Endothelial cell (in vitro differentiated cells): Measurements from ENCODE around the gene HYOU1. TPM values are rescaled to one million over a fixed set of nuclear protein-coding genes. Genes with fewer than 3 reads are reported as not detected.
A peak's percentile ranks its signal among the peaks of the same experiment; 100 is the strongest.
"Not testable (repeated sequence)": the region's sequence is repeated elsewhere in the genome, so short reads cannot be mapped to it uniquely, and the experiment has no call there.

Source experiments
- DNase-seq: peaks from one replicate; pipeline ENCODE4 v3.0.0; 2021; ENCODE audit warnings: low spot score
- H3K27ac Mint-ChIP-seq: one replicate; pipeline ENCODE4 v1.8.0; 2021; ENCODE audit warnings: mixed read lengths, inconsistent platforms; ENCODE audit not compliant: unreplicated experiment
- H3K27me3 Mint-ChIP-seq: one replicate; pipeline ENCODE4 v1.8.0; 2021; ENCODE audit warnings: mild to moderate bottlenecking, moderate library complexity, mixed read lengths, inconsistent platforms; ENCODE audit not compliant: unreplicated experiment
- H3K36me3 Mint-ChIP-seq: one replicate; pipeline ENCODE4 v1.8.0; 2021; ENCODE audit warnings: mild to moderate bottlenecking, low read depth, mixed read lengths, inconsistent platforms; ENCODE audit not compliant: unreplicated experiment
- H3K4me1 Mint-ChIP-seq: one replicate; pipeline ENCODE4 v1.8.0; 2021; ENCODE audit warnings: mild to moderate bottlenecking, mixed read lengths, inconsistent platforms; ENCODE audit not compliant: unreplicated experiment
- H3K4me3 Mint-ChIP-seq: one replicate; pipeline ENCODE4 v1.8.0; 2021; ENCODE audit warnings: mild to moderate bottlenecking, mixed read lengths, inconsistent platforms; ENCODE audit not compliant: unreplicated experiment
- H3K9me3 Mint-ChIP-seq: one replicate; pipeline ENCODE4 v1.8.0; 2021; ENCODE audit warnings: mixed read lengths, inconsistent platforms; ENCODE audit not compliant: unreplicated experiment
- CTCF ChIP-seq: fragments of 200-600 bp; sonication (generic); IDR thresholded peaks from one replicate; pipeline ENCODE4 v1.5.0; 2021; ENCODE audit warnings: antibody characterized with exemption; ENCODE audit not compliant: unreplicated experiment
- total RNA-seq: library from RNA; stranded (reverse); fragmentation: NEBNext Ultra II Directional; extraction: Animal tissue kit (Norgen Biotek cat#: 25700); gene quantifications from one replicate; pipeline ENCODE4 v1.2.1, GENCODE V29; 2021; ENCODE audit not compliant: unreplicated experiment

HYOU1 gene
- total RNA-seq, 1 donor from 2014 or later, result 243 TPM

DNA sequence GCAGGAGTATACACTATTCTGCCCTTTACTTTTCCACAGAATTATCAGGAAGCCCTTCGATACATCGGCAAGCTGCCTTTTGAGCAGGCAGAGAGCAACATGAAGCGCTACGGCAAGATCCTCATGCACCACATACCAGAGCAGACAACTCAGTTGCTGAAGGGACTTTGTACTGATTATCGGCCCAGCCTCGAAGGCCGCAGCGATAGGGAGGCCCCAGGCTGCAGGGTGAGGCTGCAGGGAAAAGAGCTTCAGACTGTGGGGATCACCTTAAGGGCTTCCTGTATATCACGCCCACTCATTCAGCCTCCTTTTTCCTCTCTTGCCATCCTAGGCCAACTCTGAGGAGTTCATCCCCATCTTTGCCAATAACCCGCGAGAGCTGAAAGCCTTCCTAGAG, 20.8 kb upstream of the HYOU1 start:
- Mint-ChIP-seq H3K4me3 (peak overlapping the region; percentile 65), H3K27me3 (peaks cover 5% of the 10 kb centered on the region), H3K27ac (no peak overlapping the region), H3K4me1 (no peaks in the 10 kb centered on the region), H3K9me3 (no peaks in the 10 kb centered on the region), H3K36me3 (peaks cover 61% of the 10 kb centered on the region)
- DNase-seq, result no peak
- TF ChIP-seq CTCF, result no peak

- H3K36me3 Mint-ChIP-seq, result peaks cover 8% of the 10 kb centered on the region
- H3K4me1 Mint-ChIP-seq, result peaks cover 14% of the 10 kb centered on the region
- peak within 1 kb of the TSS; percentile 99 for H3K4me3 Mint-ChIP-seq
- peak; percentile 95 for DNase-seq
- H3K27ac Mint-ChIP-seq, result peak within 1 kb of the TSS; percentile 92
- no peak for TF ChIP-seq CTCF
- peaks cover 7% of the 10 kb centered on the region for H3K27me3 Mint-ChIP-seq
- H3K9me3 Mint-ChIP-seq, result no peaks in the 10 kb centered on the region
These were observed 10.6 kb upstream of the HYOU1 start, which contains the start of gene VPS11 for GRCh38 chr11:119067371-119068222. TSS of gene VPS11 (plus strand) at chr11:119067818. CDS start at chr11:119067824, 6 bp downstream.

DNA sequence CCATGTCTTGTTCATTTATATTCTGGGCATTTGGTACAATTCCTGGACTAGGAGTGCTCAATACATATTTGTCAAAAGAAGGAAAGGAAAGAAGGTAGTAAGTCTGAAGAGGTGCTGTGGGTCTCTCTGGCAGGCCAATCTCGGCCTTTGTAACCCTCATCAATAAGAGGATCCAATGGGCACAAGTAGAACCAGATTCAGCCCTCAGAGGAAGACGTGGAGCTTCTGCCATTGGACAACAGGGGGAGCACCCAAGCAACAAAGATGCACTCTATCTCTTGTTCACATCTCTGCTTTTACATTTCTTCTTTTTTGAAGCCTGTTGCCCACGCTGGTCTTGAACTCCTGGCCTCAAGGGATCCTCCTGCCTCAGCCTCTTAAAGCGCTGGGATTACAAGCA, 8.4 kb upstream of the HYOU1 start:
- Mint-ChIP-seq H3K4me3 (no peak overlapping the region), H3K4me1 (peaks cover 14% of the 10 kb centered on the region), H3K27me3 (peaks cover 7% of the 10 kb centered on the region), H3K36me3 (peaks cover 5% of the 10 kb centered on the region), H3K27ac (no peak overlapping the region), H3K9me3 (no peaks in the 10 kb centered on the region)
- DNase-seq, result no peak
- no peak for TF ChIP-seq CTCF

DNA sequence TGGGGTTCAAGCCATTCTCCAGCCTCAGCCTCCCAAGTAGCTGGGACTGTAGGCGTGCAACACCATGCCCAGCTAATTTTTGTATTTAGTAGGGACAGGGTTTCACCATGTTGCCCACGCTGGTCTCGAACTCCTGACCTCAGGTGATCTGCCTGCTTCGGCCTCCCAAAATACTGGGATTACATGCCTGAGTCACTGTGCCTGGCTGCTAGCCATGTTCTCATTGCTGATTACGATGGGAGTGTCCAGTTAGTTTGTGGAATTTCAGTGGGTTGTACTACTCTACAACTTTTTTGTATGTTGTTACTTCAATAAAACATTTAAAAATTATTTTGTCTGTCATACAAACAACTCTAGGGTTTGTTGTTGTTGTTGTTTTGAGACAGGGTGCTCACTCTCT, 5.8 kb upstream of the HYOU1 start:
- H3K4me1 Mint-ChIP-seq, result peaks cover 18% of the 10 kb centered on the region
- no peak for TF ChIP-seq CTCF
- DNase-seq, result no peak
- no peaks in the 10 kb centered on the region for H3K9me3 Mint-ChIP-seq
- no peak overlapping the region for H3K27ac Mint-ChIP-seq
- H3K27me3 Mint-ChIP-seq, result peaks cover 8% of the 10 kb centered on the region
- no peak overlapping the region for H3K4me3 Mint-ChIP-seq
- H3K36me3 Mint-ChIP-seq, result peaks cover 3% of the 10 kb centered on the region

DNA sequence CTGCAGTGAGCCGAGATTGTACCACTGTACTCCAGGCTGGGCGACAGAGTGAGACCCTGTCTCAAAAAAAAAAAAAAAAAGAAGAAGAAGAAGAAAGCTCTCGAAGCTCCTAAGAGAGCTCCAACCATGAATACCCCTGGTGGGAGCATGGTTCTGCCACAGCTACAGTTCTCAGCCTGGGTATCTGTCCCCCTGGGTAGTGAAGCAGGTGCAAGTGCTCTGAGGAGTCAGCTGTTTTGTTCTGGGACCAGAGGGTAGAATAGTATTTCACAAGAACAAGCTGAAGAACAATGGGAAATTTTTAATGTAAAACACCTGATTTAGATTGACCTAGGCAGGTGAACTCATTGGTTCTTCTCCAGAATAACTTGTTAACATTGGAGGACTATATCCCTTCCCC, 4.3 kb upstream of the HYOU1 start:
- H3K36me3 Mint-ChIP-seq, result peaks cover 3% of the 10 kb centered on the region
- H3K27me3 Mint-ChIP-seq, result peaks cover 2% of the 10 kb centered on the region
- H3K27ac Mint-ChIP-seq, result no peak overlapping the region
- peaks cover 11% of the 10 kb centered on the region for H3K4me1 Mint-ChIP-seq
- H3K9me3 Mint-ChIP-seq, result no peaks in the 10 kb centered on the region
- TF ChIP-seq CTCF, result no peak
- no peak overlapping the region for H3K4me3 Mint-ChIP-seq
- no peak for DNase-seq

- not testable (repeated sequence) for DNase-seq, H3K27me3 Mint-ChIP-seq, H3K9me3 Mint-ChIP-seq, H3K27ac Mint-ChIP-seq, H3K4me3 Mint-ChIP-seq
- Mint-ChIP-seq H3K36me3 (peaks cover 15% of the 10 kb centered on the region), H3K4me1 (peaks cover 19% of the 10 kb centered on the region)
These were observed 2.1 kb upstream of the HYOU1 start for GRCh38 chr11:119059128-119059527.
